Measurements from ENCODE around the gene PRMT7.

Gene PRMT7

GRCh38 chr16:68366062-68366461 lies 55.2 kb downstream of the PRMT7 start:
- no peak for DNase-seq

DNA sequence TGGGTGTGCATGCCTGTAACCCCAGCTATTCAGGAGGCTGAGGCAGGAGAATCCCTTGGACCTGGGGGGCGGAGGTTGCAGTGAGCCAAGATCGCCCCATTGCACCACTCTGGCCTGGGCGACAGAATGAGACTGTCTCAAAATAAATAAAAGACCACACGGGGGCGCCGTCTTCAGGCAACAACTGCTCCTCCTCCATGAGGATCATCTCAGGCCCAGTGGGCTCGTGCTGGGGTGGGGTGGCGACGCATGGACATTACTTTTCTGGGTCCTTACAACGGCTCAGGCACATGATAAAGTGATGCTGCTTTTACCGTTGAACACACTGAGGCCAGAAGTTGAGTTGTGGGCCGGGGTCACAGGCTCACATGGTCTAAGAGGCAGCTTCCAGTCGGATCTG lies 56.2 kb downstream of the PRMT7 start:
- DNase-seq: no peak

- no peak for DNase-seq
Observed at GRCh38 chr16:68367440-68367839, 56.6 kb downstream of the PRMT7 start.

DNA sequence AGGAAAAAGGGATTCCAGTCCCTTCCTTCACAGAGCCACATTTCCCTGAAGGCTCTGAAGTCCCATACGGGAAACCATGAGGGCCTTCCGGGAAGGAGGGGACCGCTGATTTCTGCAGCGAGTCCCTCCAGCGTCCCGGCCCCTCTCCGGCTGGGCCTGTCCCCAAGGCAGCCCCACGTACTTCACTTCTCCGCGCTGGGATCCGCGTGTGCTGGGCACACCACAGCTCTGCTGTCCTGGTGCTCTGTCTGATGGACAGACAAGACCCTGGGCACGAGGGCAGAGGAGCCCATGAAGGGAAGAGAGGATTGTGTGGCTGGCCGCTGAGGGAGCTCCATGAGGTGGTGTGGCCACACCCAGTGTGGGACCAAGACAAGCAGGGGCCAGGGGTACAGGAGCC lies 57.1 kb downstream of the PRMT7 start:
- DNase-seq: no peak

DNA sequence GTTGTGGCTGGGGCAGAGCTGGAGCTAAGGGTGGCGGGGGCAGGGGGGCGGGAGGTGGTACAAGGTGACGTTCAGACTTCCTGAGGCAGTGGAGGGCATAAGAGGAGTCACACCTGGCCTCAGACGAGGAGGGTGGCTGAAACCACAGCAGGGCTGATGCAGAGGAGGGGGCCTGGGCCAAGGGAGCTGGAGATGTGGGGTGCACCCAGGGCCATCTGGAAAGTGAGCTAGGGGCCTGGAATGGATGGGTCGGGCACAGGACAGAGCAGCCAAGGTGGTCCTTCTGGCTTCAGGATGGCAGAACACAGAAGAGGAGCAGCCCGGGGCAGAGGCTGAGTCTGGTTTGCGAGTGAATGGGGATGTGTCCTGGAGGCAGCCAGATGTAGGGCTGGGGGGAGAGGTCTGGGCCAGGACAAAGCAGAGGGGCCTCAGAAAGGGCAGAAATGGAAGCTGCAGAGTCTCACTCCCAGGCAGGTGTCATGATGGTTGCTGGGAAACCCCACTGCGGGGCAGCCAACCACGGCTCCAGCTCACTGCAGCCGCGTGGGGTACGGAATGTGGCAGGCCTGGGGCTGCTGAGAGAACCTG lies 57.6 kb downstream of the PRMT7 start:
- no peak for DNase-seq

- DNase-seq: no peak
Observed at GRCh38 chr16:68369168-68369567, 58.3 kb downstream of the PRMT7 start.

GRCh38 chr16:68369697-68370580 lies 59.1 kb downstream of the PRMT7 start:
- no peak for DNase-seq

DNA sequence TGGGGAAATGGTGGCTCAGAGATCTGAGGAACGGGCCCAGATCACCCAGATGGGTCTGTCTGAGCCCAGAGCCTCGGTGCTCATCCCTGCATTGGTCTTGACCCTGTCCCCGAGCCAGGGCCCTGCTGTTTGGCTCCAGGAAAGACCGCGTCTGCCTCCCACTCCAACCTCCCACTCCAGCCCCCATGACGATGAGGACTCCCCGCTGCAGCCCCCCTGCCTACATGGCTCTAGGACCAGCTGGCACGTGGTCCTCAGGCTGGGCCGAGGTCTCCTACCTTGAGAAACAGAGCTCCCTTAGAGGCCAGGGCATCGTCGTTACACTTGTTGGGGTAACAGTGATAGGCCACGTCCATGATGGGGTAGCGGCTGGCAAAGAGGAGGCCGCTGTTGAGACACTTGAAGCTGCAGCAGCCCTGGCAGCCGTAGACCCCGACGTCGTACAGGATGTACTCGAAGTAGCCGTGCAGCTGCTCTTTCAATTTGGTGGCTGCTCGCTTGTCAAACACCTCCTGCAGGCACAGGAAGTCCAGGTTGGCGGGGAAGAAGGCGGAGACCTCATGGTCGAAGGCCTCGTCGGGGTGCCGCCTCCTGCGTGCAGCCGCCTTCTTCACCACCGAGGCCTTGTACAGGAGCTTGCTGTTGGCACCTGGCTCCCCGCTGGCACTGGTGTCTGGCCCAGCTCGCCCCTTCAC lies 59.9 kb downstream of the PRMT7 start:
- DNase-seq: no peak

- DNase-seq: no peak
Observed at GRCh38 chr16:68371276-68371651, 60.4 kb downstream of the PRMT7 start.

GRCh38 chr16:68371706-68372380 lies 61.0 kb downstream of the PRMT7 start:
- no peak for DNase-seq

DNA sequence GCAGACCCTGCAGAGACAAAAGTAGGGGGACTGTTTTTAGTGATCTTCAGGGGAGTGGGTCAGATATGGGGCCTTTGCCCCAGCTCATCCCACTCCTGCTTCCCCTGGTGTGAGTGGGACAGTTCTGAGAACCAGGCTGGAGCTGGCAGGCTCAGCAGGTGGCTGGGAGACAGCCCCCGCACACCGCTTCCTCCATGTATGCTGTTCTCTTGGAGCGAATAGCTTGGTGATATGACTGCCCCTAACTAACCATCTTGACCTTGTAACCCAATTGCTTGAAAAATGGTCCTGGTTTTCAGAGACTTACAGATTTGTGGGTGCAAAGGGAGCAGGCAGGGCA lies 61.5 kb downstream of the PRMT7 start:
- DNase-seq: no peak

GRCh38 chr16:68372806-68373205 lies 62.0 kb downstream of the PRMT7 start:
- no peak for DNase-seq

DNA sequence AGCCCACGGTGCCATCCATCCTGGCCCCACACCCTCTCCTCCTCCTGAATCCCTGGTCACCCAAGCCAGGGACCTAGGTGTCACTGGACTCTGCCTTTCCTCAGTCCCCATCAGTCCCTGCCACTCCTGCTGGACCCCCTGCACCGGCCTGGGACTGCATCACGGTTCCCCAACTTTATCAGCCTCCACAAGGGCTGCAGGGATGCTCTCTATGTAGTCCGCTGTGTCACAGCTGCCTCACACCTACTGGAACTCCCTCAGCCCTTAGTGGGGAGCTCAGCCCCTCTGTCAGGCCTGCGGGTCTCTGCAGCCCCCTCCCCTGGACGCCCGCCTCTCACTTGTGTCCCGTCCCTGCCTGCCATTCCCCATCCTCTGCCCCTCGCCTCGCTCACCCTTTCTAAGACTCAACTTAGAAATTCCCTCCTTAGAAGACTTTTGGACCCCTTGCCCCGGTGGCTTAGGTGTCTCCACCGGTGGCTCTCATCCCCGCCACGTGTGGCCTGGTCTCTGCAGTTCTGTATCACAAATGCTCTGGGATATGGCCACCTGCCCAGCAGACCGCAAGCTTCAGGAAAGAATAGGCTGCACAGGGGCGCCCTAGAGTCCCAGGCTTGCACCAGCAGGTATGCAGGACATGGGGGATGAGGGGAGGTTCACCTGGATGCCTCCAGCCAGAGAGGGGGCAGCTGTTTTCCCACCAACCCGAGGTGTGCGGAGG lies 62.9 kb downstream of the PRMT7 start:
- no peak for DNase-seq

GRCh38 chr16:68374246-68374805 lies 63.5 kb downstream of the PRMT7 start:
- no peak for DNase-seq

DNA sequence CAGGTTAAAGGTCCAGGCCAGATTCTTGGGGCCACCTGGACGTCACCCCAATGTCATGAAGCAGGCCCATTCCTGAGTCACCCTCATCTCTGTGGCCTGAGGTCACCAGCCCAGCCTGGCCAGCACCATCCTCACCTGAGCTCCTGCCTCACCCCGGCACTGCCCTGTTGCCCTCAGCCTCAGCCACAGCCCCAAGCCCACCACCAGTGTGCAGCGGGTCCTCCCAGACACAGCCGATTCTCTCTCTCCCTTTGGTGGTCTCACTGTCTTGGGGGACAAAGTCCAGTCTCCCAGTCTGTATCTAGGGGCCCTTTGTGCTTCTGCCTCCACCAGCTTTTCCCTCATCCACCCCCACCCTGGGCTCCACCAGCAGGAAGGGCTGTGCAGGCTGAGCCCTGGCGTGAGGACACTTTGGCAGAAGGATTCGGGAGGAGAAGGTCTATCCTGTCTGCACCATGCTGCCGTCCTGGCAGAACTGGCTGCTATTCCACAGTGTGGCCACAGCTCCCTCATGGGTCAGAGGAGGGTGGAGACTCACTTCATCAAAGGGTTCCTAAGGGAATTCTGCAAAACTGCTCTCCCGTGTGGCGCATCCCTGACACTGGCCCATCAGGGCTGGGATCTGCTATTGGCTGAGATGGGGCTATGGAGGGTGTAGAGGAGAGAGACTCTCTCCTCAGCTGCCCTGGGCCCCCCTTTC lies 64.3 kb downstream of the PRMT7 start:
- no peak for DNase-seq

DNA sequence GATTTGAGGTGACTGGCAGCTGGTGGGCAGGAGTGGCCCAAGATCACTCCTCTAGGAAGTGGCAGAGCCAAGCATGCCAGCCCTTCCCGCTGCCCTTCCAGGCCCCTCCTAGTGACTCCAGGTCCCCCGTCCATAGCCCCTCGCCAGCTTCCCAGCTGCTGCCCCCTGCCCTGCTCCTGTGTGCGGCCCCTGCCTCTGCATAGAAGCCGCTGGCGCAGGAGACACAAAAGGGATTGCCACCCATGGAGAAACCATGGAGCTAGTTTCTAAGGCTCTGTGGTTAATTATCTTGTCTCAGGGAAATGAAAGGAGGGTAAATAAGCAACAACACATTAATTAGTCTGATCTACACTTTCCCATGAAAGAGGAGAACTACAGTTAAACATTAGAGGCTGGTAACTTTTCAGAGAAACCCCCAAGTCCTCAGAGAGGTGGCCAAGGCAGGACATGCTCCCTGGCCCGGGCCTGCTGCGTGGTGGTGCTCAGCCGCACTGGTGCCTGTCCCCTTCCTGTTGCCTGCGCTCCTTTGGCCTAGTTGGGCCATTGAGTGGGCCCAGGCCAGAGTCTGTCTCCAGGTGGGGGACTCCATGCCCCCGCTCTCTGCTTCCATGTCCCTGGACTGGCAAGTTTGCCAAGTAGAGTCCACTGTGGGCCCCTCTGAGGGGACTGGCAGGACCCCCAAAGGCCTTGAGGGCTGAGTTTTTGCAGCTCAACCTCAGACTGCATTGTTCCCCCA lies 65.2 kb downstream of the PRMT7 start:
- DNase-seq: no peak

- DNase-seq: no peak
Observed at GRCh38 chr16:68376590-68376989, 65.8 kb downstream of the PRMT7 start.

GRCh38 chr16:68377221-68377620 lies 66.4 kb downstream of the PRMT7 start:
- no peak for DNase-seq

- no peak for DNase-seq
Observed at GRCh38 chr16:68377667-68378393, 67.0 kb downstream of the PRMT7 start.
